Neuronal stem cell (in vitro differentiated cells): ENCODE data around the gene FSTL4.

Experiments used
- DNase-seq: peaks from one replicate; pipeline ENCODE4 v3.0.0-alpha.2; 2013; ENCODE audit warnings: low spot score
- H2AFZ ChIP-seq: one replicate; pipeline ENCODE4 v1.6.1; 2013; ENCODE audit warnings: mild to moderate bottlenecking, low read length, inconsistent platforms
- H2AK5ac ChIP-seq: 2 replicates; pipeline ENCODE4 v1.6.1; 2013; ENCODE audit warnings: low read depth, mild to moderate bottlenecking, inconsistent platforms, low read length, moderate library complexity, mixed read lengths
- H2BK120ac ChIP-seq: 2 replicates; pipeline ENCODE4 v1.6.1; 2013; ENCODE audit warnings: low read depth, mild to moderate bottlenecking, inconsistent platforms, low read length, moderate library complexity, mixed read lengths
- H2BK12ac ChIP-seq: one replicate; pipeline ENCODE4 v1.6.1; 2013; ENCODE audit warnings: low read length, inconsistent platforms
- H2BK15ac ChIP-seq: 2 replicates; pipeline ENCODE4 v1.6.1; 2013; ENCODE audit warnings: mild to moderate bottlenecking, low read length, inconsistent platforms, mixed read lengths
- H2BK5ac ChIP-seq: one replicate; pipeline ENCODE4 v1.6.1; 2013; ENCODE audit warnings: inconsistent platforms, mild to moderate bottlenecking, low read length, moderate library complexity
- H3K14ac ChIP-seq: one replicate; pipeline ENCODE4 v1.6.1; 2013; ENCODE audit warnings: low read length, inconsistent platforms
- H3K18ac ChIP-seq: 2 replicates; pipeline ENCODE4 v1.6.1; 2013; ENCODE audit warnings: low read length, inconsistent platforms
- H3K23ac ChIP-seq: 2 replicates; pipeline ENCODE4 v1.6.1; 2013; ENCODE audit warnings: low read depth, mild to moderate bottlenecking, mixed read lengths, low read length, inconsistent platforms; ENCODE audit not compliant: poor library complexity
- H3K27ac ChIP-seq: replicated peaks from 3 replicates; pipeline ENCODE4 v1.5.1; 2013; ENCODE audit warnings: low read length, inconsistent platforms
- H3K27me3 ChIP-seq, 3 experiments: 2 replicates each; pipeline ENCODE4 v1.6.1; 2013; ENCODE audit warnings: low read length in 3 of 3, mild to moderate bottlenecking in 2 of 3, inconsistent platforms in 1 of 3, low read depth in 1 of 3, mixed read lengths in 1 of 3, moderate library complexity in 1 of 3; ENCODE audit not compliant: control insufficient read depth in 3 of 3, insufficient read depth in 3 of 3
- H3K36me3 ChIP-seq, 2 donors: replicated peaks in 1 of 2; 2 replicates each; pipeline ENCODE4 v1.6.1; 2013; ENCODE audit warnings: low read length in 2 of 2; ENCODE audit not compliant: control insufficient read depth in 2 of 2, insufficient read depth in 2 of 2
- H3K4ac ChIP-seq: 2 replicates; pipeline ENCODE4 v1.6.1; 2013; ENCODE audit warnings: inconsistent platforms, mild to moderate bottlenecking, low read length, moderate library complexity
- H3K4me1 ChIP-seq, 2 donors: 1 replicate in 1 of 2; 2 replicates in 1 of 2; pipeline ENCODE4 v1.6.1; 2013; ENCODE audit warnings: low read length in 2 of 2, low read depth in 1 of 2; ENCODE audit not compliant: control insufficient read depth in 2 of 2, insufficient read depth in 1 of 2
- H3K4me2 ChIP-seq: one replicate; pipeline ENCODE4 v1.6.1; 2013; ENCODE audit warnings: mild to moderate bottlenecking, low read length, inconsistent platforms; ENCODE audit not compliant: insufficient read depth, poor library complexity, severe bottlenecking
- H3K4me3 ChIP-seq, 2 donors: 2 replicates each; pipeline ENCODE4 v1.5.1; 2013; ENCODE audit warnings: low read length in 2 of 2, mild to moderate bottlenecking in 2 of 2, inconsistent platforms in 1 of 2, moderate library complexity in 1 of 2
- H3K79me1 ChIP-seq: one replicate; pipeline ENCODE4 v1.6.1; 2013; ENCODE audit warnings: low read depth, mild to moderate bottlenecking, inconsistent platforms, low read length, moderate library complexity
- H3K9ac ChIP-seq: one replicate; pipeline ENCODE4 v1.6.1; 2013; ENCODE audit warnings: mild to moderate bottlenecking, low read depth, low read length, inconsistent platforms; ENCODE audit not compliant: poor library complexity
- H3K9me3 ChIP-seq, 2 donors: replicated peaks in 1 of 2; 2 replicates each; pipeline versions ENCODE3 to v1.6.1; 2013; ENCODE audit warnings: low read length in 2 of 2, mild to moderate bottlenecking in 2 of 2, inconsistent platforms in 1 of 2, low read depth in 1 of 2, mixed read lengths in 1 of 2, moderate library complexity in 1 of 2; ENCODE audit not compliant: control insufficient read depth in 2 of 2, insufficient read depth in 1 of 2
- H4K8ac ChIP-seq: one replicate; pipeline ENCODE4 v1.6.1; 2013; ENCODE audit warnings: low read depth, mild to moderate bottlenecking, inconsistent platforms, low read length, moderate library complexity
- H4K91ac ChIP-seq: one replicate; pipeline ENCODE4 v1.6.1; 2013; ENCODE audit warnings: low read length, low read depth, mild to moderate bottlenecking, inconsistent platforms; ENCODE audit not compliant: poor library complexity
- WGBS, 2 donors: extraction: QIAGEN DNeasy Blood & Tissue Kit; methylation state at CpG; one replicate each; pipeline ENCODE4 v1.1.7; 2013; ENCODE audit warnings: missing lambda C conversion rate in 2 of 2, mixed read lengths in 1 of 2; ENCODE audit not compliant: insufficient read length in 2 of 2, insufficient replicate concordance in 1 of 2; ENCODE audit errors: extremely low coverage in 2 of 2; 5-methylcytosine and 5-hydroxymethylcytosine counted together

FSTL4 gene

DNA sequence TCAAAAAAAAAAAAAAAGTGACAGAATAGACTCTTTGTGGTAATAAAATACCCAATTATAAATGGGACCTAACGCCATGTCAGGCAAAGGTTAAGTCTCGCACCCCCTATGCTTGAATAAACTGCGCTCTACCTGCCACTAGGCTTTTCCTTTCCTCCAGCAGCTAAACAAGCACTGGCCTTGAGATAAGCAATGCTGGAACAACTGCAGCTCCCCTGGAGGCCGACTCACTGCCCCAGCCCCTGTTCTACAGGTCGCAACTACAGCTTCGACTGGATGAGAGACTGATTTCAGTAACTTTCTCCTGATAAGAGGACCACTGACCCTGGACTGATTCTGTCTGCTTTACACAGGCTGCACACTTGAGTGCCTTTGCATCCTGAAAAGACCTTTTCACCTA, 350.3 kb downstream of the FSTL4 start:
- Histone ChIP-seq H3K79me1 (no peaks in the 10 kb centered on the region), H2BK12ac (no peak overlapping the region), H3K36me3 (no peaks in the 10 kb centered on the region), H3K14ac (no peak overlapping the region), H2BK5ac (no peak overlapping the region), H4K91ac (no peak overlapping the region), H2AFZ (no peak overlapping the region), H3K27me3 (peaks cover 0 to 31% (median 0%) of the 10 kb centered on the region in 3 experiments), H3K23ac (no peak overlapping the region), H3K4me3 (no peak overlapping the region), H3K4me1 (peaks cover 0 to 9% of the 10 kb centered on the region in 2 donors), H3K4me2 (no peak overlapping the region), H3K18ac (no peak overlapping the region), H3K9ac (no peak overlapping the region), H3K9me3 (no peaks in the 10 kb centered on the region), H2BK15ac (no peak overlapping the region), H3K4ac (no peak overlapping the region), H3K27ac (no peak overlapping the region), H4K8ac (no peak overlapping the region), H2BK120ac (no peak overlapping the region), H2AK5ac (no peak overlapping the region)
- no peak for DNase-seq
- no CpG with 5 or more reads among the region's 6 CpGs for WGBS, 2 donors

DNA sequence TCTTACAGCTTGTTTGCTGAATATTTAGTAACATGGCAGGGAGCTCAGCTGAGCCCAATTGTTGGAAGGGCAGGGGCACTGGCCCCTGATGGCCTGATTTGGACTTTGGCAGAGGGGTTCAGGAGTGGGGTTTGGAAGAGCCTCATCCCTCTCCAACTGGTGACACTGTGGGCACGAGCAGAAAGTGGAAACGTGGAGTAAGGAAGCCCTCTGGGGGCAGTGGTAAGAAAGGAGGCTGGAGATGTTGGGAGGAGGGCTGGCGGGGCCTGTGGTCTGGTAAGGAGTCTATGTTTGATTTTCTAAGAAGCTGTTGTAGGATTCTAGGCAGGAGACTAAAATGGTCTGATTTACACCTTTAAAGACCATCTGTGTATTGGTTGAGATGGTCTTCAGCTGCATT, 351.6 kb downstream of the FSTL4 start:
- Histone ChIP-seq H4K8ac (no peak overlapping the region), H3K23ac (no peak overlapping the region), H3K36me3 (no peaks in the 10 kb centered on the region), H3K9ac (no peak overlapping the region), H3K18ac (no peak overlapping the region), H3K14ac (no peak overlapping the region), H2BK120ac (no peak overlapping the region), H3K4me3 (no peak overlapping the region), H2BK5ac (no peak overlapping the region), H3K4ac (no peak overlapping the region), H3K4me2 (no peak overlapping the region), H3K79me1 (no peaks in the 10 kb centered on the region), H3K9me3 (no peaks in the 10 kb centered on the region), H2BK12ac (no peak overlapping the region), H3K27ac (no peak overlapping the region), H4K91ac (no peak overlapping the region), H3K27me3 (peaks cover 0 to 31% (median 0%) of the 10 kb centered on the region in 3 experiments), H2AK5ac (no peak overlapping the region), H2AFZ (no peak overlapping the region), H2BK15ac (no peak overlapping the region), H3K4me1 (peaks cover 0 to 2% of the 10 kb centered on the region in 2 donors)
- WGBS, 2 donors = no CpG with 5 or more reads among the region's 3 CpGs
- no peak for DNase-seq

DNA sequence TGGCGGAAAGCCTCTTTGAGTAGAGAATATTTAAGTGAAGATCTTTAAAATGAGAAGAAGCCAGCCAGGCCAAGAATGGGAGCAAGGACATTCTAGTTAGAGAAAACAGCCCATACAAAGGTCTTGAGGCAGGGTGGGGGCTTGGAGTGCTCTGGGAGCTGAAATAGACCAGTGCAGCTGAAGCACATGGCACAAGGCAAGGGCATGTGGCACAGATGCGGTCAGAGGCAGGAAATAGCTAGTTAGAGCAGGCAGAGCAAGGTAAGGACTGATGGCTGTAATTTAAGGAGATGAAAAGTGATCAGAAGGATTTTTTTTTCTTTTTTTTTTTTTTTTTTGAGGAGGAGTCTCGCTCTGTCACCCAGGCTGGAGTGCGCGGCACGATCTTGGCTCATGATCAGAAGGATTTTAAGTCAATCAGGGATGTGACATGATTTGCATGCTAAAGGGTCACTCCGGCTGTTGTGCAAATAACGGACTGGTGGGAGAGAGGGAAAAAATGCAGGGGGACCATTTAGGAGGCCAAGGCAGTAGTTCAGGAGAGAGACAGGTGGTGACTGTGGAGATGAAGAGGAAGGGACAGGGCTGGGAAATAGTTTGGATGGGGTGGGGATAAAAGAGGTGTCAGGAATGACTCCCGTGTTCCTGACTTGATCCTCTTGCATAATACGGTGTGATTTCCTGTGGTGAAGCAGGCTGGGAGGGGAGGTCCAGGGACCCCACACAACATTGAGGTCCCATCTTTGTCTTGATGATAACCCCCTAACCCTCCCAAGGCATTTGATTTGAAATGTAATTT, 352.9 kb downstream of the FSTL4 start:
- no peaks in the 10 kb centered on the region for H3K79me1 ChIP-seq
- H3K9me3 ChIP-seq = no peaks in the 10 kb centered on the region
- WGBS, 2 donors = no CpG with 5 or more reads among the region's 10 CpGs
- no peak overlapping the region for H3K4me3 ChIP-seq
- H4K8ac ChIP-seq = no peak overlapping the region
- no peak overlapping the region for H2AFZ ChIP-seq
- no peak overlapping the region for H2BK15ac ChIP-seq
- H2BK12ac ChIP-seq = no peak overlapping the region
- H2BK120ac ChIP-seq = no peak overlapping the region
- H3K4me1 ChIP-seq = peaks cover 0 to 3% of the 10 kb centered on the region in 2 donors
- H2AK5ac ChIP-seq = no peak overlapping the region
- no peak overlapping the region for H4K91ac ChIP-seq
- no peak overlapping the region for H3K9ac ChIP-seq
- H2BK5ac ChIP-seq = no peak overlapping the region
- no peaks in the 10 kb centered on the region for H3K36me3 ChIP-seq
- H3K27ac ChIP-seq = no peak overlapping the region
- no peak overlapping the region for H3K23ac ChIP-seq
- H3K27me3 ChIP-seq = peaks cover 0 to 31% (median 0%) of the 10 kb centered on the region in 3 experiments
- H3K4ac ChIP-seq = no peak overlapping the region
- no peak overlapping the region for H3K4me2 ChIP-seq
- no peak for DNase-seq
- no peak overlapping the region for H3K18ac ChIP-seq
- no peak overlapping the region for H3K14ac ChIP-seq

DNA sequence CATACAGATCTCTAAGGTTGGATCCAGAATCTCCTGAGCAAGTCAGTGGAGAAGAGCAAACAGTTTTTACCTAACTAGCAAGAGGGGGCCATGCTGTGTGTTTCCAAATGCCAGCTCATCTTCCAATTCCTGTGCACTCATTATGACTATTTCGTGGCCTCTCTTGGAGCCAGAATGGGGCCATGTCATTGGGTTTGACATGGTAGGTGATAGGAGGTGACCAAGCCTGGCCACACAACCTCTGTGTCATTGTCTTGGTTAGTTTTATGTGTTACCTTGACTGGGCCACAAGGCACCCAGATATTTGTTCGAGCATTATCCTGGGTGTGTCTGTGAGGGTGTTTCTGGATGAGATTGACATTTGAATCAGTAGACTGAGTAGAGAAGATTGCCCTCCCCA, 354.4 kb downstream of the FSTL4 start:
- Histone ChIP-seq H4K91ac (no peak overlapping the region), H2BK12ac (no peak overlapping the region), H4K8ac (no peak overlapping the region), H2AFZ (no peak overlapping the region), H3K23ac (no peak overlapping the region), H3K27me3 (peaks cover 0 to 31% (median 0%) of the 10 kb centered on the region in 3 experiments), H2AK5ac (no peak overlapping the region), H2BK15ac (no peak overlapping the region), H3K27ac (no peak overlapping the region), H3K18ac (no peak overlapping the region), H3K14ac (no peak overlapping the region), H3K36me3 (no peaks in the 10 kb centered on the region), H3K79me1 (no peaks in the 10 kb centered on the region), H3K9ac (no peak overlapping the region), H3K9me3 (no peaks in the 10 kb centered on the region), H3K4me1 (peaks cover 0 to 3% of the 10 kb centered on the region in 2 donors), H2BK120ac (no peak overlapping the region), H3K4ac (no peak overlapping the region), H3K4me3 (no peak overlapping the region), H2BK5ac (no peak overlapping the region), H3K4me2 (no peak overlapping the region)
- no CpG with 5 or more reads among the region's 2 CpGs for WGBS, 2 donors
- no peak for DNase-seq
